ENCODE measurements around the gene SBF1.
A peak's percentile ranks its signal among the peaks of the same experiment; 100 is the strongest.
"Not testable (repeated sequence)": the region's sequence is repeated elsewhere in the genome, so short reads cannot be mapped to it uniquely, and the experiment has no call there.

The SBF1 gene, protein sequence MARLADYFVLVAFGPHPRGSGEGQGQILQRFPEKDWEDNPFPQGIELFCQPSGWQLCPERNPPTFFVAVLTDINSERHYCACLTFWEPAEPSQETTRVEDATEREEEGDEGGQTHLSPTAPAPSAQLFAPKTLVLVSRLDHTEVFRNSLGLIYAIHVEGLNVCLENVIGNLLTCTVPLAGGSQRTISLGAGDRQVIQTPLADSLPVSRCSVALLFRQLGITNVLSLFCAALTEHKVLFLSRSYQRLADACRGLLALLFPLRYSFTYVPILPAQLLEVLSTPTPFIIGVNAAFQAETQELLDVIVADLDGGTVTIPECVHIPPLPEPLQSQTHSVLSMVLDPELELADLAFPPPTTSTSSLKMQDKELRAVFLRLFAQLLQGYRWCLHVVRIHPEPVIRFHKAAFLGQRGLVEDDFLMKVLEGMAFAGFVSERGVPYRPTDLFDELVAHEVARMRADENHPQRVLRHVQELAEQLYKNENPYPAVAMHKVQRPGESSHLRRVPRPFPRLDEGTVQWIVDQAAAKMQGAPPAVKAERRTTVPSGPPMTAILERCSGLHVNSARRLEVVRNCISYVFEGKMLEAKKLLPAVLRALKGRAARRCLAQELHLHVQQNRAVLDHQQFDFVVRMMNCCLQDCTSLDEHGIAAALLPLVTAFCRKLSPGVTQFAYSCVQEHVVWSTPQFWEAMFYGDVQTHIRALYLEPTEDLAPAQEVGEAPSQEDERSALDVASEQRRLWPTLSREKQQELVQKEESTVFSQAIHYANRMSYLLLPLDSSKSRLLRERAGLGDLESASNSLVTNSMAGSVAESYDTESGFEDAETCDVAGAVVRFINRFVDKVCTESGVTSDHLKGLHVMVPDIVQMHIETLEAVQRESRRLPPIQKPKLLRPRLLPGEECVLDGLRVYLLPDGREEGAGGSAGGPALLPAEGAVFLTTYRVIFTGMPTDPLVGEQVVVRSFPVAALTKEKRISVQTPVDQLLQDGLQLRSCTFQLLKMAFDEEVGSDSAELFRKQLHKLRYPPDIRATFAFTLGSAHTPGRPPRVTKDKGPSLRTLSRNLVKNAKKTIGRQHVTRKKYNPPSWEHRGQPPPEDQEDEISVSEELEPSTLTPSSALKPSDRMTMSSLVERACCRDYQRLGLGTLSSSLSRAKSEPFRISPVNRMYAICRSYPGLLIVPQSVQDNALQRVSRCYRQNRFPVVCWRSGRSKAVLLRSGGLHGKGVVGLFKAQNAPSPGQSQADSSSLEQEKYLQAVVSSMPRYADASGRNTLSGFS (N-terminal part only)

DNA sequence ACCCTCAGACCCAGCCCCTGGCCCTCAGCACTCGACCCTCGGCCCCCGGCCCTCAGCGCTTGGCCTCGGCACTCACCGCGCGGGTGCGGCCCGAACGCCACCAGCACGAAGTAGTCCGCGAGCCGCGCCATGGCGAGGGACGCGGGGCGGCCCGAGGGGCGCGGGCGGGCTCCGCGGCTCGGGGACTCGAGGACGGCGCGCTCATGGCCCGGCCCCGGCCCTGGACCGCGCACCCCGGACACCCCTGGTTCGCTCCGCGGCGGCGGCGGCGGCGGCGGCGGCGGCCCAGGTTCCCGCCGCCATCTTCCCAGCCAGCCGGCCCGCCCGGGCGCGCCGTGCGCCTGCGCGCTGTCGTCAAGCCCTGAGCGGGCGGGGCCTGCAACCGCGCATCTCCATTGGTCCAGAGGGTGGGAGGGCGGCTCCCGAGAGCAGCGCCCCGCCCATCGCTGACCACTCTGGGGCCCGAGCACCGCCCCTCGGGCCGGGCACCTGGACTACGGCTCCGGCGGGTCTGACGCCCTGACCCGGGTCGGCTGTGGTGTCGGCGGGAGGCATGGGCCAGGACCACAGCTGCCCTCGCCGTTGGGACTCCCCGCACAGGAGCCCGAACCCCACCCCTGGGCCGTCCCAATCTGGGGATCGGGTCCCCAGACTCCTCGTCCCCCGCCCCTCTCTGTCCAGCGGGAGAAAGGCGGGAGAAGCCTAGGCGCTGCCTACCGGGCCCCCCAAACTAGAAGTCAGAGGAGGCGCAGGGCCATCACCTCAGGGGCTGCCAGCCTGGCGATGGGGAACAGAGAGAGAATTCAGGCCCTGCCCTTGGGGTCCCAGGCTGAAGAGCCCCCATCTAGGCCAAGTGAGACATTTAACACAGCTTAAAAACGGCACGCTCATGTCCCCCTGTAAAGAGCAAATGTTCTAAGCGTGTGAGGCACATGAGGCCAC is at the start of gene SBF1:
Gene SBF1, minus strand, starts transcription at position 326 of the 942 bp plus-strand sequence. Its CDS starts 195 bp downstream, at position 131.
- Histone ChIP-seq H3K9ac (ENCODE audit: low read length) (peak within 1 kb of the TSS; percentile 74), H3K9me3 (ENCODE audit: control insufficient read depth, insufficient read depth, low read depth, low read length) (no peaks in the 10 kb centered on the region), H3K4me3 (ENCODE audit: low read depth, low read length) (peak within 1 kb of the TSS; percentile 73), H3K27me3 (ENCODE audit: control insufficient read depth, insufficient read depth, low read length) (peaks cover 13% of the 10 kb centered on the region), H3K36me3 (ENCODE audit: control insufficient read depth, insufficient read depth, low read length) (0 out of 2 replicates have a peak, but pooled peaks cover 6% of the 10 kb centered on the region), H3K4me1 (ENCODE audit: control insufficient read depth, insufficient read depth, low read length) (peaks cover 35% of the 10 kb centered on the region), H3K27ac (ENCODE audit: low read depth, low read length) (no peak within 1 kb of the TSS)

- H3K4me3 ChIP-seq (ENCODE audit: low read depth, low read length): peak overlapping the region; percentile 91
- peaks cover 6% of the 10 kb centered on the region; the same call in 1 of the 2 replicates for H3K4me1 ChIP-seq (ENCODE audit: control insufficient read depth, insufficient read depth, low read length)
- peaks cover 26% of the 10 kb centered on the region for H3K27me3 ChIP-seq (ENCODE audit: control insufficient read depth, insufficient read depth, low read length)
- no peak overlapping the region for H3K27ac ChIP-seq (ENCODE audit: low read depth, low read length)
- peaks cover 38% of the 10 kb centered on the region for H3K36me3 ChIP-seq (ENCODE audit: control insufficient read depth, insufficient read depth, low read length)
- H3K9ac ChIP-seq (ENCODE audit: low read length): peak overlapping the region; percentile 91
- H3K9me3 ChIP-seq (ENCODE audit: control insufficient read depth, insufficient read depth, low read depth, low read length): no peaks in the 10 kb centered on the region
These were observed 49.2 kb upstream of the SBF1 start for GRCh38 chr22:50523806-50524675.

- H3K4me1 ChIP-seq (ENCODE audit: control insufficient read depth, insufficient read depth, low read length): peaks cover 6% of the 10 kb centered on the region; the same call in 1 of the 2 replicates
- no peaks in the 10 kb centered on the region for H3K9me3 ChIP-seq (ENCODE audit: control insufficient read depth, insufficient read depth, low read depth, low read length)
- no peak overlapping the region for H3K4me3 ChIP-seq (ENCODE audit: low read depth, low read length)
- peaks cover 20% of the 10 kb centered on the region for H3K27me3 ChIP-seq (ENCODE audit: control insufficient read depth, insufficient read depth, low read length)
- no peak overlapping the region for H3K9ac ChIP-seq (ENCODE audit: low read length)
- H3K36me3 ChIP-seq (ENCODE audit: control insufficient read depth, insufficient read depth, low read length): peaks cover 44% of the 10 kb centered on the region
- H3K27ac ChIP-seq (ENCODE audit: low read depth, low read length): no peak overlapping the region
These were observed 48.6 kb upstream of the SBF1 start for GRCh38 chr22:50523458-50523805.

- Histone ChIP-seq H3K4me1 (ENCODE audit: control insufficient read depth, insufficient read depth, low read length) (peaks cover 6% of the 10 kb centered on the region; the same call in 1 of the 2 replicates), H3K9me3 (ENCODE audit: control insufficient read depth, insufficient read depth, low read depth, low read length) (no peaks in the 10 kb centered on the region), H3K36me3 (ENCODE audit: control insufficient read depth, insufficient read depth, low read length) (peaks cover 49% of the 10 kb centered on the region), H3K27ac (ENCODE audit: low read depth, low read length) (no peak overlapping the region), H3K4me3 (ENCODE audit: low read depth, low read length) (no peak overlapping the region), H3K27me3 (ENCODE audit: control insufficient read depth, insufficient read depth, low read length) (peaks cover 15% of the 10 kb centered on the region), H3K9ac (ENCODE audit: low read length) (no peak overlapping the region)
These were observed 48.1 kb upstream of the SBF1 start for GRCh38 chr22:50522806-50523438.

DNA sequence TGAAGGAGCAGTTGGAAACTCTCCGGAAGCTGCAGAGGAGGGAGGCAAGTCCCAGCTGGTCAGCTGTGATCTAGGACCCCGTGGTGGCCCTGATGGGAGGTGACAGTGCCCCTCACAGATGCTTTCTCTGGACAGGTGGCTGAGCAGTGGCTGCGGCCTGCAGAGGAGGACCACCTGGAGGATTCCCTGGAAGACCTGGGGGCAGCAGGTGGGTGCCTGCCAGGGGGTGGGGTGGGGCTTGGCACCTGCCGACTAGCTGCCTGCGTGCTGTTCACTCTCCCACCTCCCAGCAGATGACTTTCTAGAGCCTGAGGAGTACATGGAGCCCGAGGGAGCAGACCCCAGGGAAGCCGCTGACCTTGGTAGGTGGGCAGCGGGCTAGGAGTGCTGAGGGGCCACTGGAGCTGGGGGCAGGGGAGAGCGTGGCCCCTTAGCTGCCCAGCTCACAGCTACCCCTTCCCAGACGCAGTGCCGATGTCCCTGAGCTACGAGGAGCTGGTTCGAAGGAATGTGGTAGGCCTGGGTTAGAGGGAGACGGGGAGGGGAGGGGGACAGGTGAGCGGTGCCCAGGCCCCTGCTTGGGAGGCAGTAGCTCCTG is 47.5 kb upstream of the SBF1 start:
- Histone ChIP-seq H3K4me3 (ENCODE audit: low read depth, low read length) (no peak overlapping the region), H3K36me3 (ENCODE audit: control insufficient read depth, insufficient read depth, low read length) (peaks cover 55% of the 10 kb centered on the region), H3K9ac (ENCODE audit: low read length) (no peak overlapping the region)

GRCh38 chr22:50521710-50522109 is 46.9 kb upstream of the SBF1 start:
- Histone ChIP-seq H3K27ac (ENCODE audit: low read depth, low read length) (no peak overlapping the region), H3K4me1 (ENCODE audit: control insufficient read depth, insufficient read depth, low read length) (peaks cover 3% of the 10 kb centered on the region; the same call in 1 of the 2 replicates), H3K9me3 (ENCODE audit: control insufficient read depth, insufficient read depth, low read depth, low read length) (no peaks in the 10 kb centered on the region), H3K27me3 (ENCODE audit: control insufficient read depth, insufficient read depth, low read length) (peaks cover 3% of the 10 kb centered on the region; the same call in 1 of the 2 replicates), H3K9ac (ENCODE audit: low read length) (no peak overlapping the region), H3K36me3 (ENCODE audit: control insufficient read depth, insufficient read depth, low read length) (peaks cover 60% of the 10 kb centered on the region), H3K4me3 (ENCODE audit: low read depth, low read length) (no peak overlapping the region)

More for the DNA sequence above, 47.5 kb upstream of the SBF1 start:
- Histone ChIP-seq H3K4me1 (ENCODE audit: control insufficient read depth, insufficient read depth, low read length) (peaks cover 6% of the 10 kb centered on the region; the same call in 1 of the 2 replicates), H3K27me3 (ENCODE audit: control insufficient read depth, insufficient read depth, low read length) (peaks cover 8% of the 10 kb centered on the region), H3K27ac (ENCODE audit: low read depth, low read length) (no peak overlapping the region), H3K9me3 (ENCODE audit: control insufficient read depth, insufficient read depth, low read depth, low read length) (no peaks in the 10 kb centered on the region)

DNA sequence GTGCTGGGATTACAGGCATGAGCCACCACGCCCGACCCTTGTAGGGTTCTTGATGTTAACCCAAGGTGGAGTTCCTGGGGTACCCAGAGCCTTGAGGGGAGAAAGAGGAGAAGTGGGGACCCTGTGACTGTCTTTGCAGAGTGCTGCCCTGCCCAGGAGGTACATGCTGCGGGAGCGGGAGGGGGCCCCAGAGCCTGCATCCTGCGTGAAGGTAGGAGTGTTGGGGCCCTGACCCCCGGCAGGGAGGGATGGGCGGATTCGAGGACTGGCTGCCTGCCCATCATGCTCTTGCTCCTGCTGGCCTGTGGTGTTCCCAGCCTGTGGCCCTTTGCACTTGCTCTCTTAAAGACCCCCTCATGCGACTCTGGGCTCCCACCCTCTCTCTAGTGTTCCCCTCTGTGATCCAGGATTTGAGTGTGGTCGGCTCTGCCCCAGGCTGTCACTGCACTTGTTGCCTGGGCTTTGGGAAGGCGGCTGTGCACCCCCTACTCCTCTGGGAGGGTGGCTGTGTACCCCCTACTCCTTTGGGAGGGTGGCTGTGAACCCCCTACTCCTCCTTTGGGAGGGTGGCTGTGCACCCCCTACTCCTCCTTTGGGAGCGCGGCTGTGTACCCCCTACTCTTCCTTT is 46.1 kb upstream of the SBF1 start:
- H3K27ac ChIP-seq (ENCODE audit: low read depth, low read length): no peak overlapping the region
- H3K27me3 ChIP-seq (ENCODE audit: control insufficient read depth, insufficient read depth, low read length): no peaks in the 10 kb centered on the region
- no peaks in the 10 kb centered on the region for H3K4me1 ChIP-seq (ENCODE audit: control insufficient read depth, insufficient read depth, low read length)
- no peak overlapping the region for H3K9ac ChIP-seq (ENCODE audit: low read length)
- H3K36me3 ChIP-seq (ENCODE audit: control insufficient read depth, insufficient read depth, low read length): peaks cover 66% of the 10 kb centered on the region
- H3K9me3 ChIP-seq (ENCODE audit: control insufficient read depth, insufficient read depth, low read depth, low read length): no peaks in the 10 kb centered on the region
- H3K4me3 ChIP-seq (ENCODE audit: low read depth, low read length): no peak overlapping the region

DNA sequence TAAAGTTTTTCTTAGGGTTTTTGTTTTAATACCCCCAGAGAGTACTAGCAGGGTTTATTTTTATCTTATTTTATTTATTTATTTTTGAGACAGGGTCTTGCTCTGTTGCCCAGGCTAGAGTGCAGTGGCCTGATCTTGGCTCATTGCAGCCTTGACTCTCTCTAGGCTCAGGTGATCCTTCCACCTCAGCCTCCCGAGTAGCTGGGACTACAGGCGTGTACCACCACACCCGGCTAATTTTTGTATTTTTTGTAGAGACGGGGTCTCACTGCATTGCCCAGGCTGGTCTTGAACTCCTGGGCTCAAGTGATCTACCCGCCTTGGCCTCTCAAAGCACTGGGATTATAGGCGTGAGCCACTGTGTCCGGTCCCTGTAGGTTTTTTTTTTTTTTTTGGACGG is 45.3 kb upstream of the SBF1 start:
- not testable (repeated sequence) for H3K4me3 ChIP-seq (ENCODE audit: low read depth, low read length); H3K9me3 ChIP-seq (ENCODE audit: control insufficient read depth, insufficient read depth, low read depth, low read length); H3K9ac ChIP-seq (ENCODE audit: low read length); H3K27me3 ChIP-seq (ENCODE audit: control insufficient read depth, insufficient read depth, low read length); H3K4me1 ChIP-seq (ENCODE audit: control insufficient read depth, insufficient read depth, low read length); H3K27ac ChIP-seq (ENCODE audit: low read depth, low read length)
- H3K36me3 ChIP-seq (ENCODE audit: control insufficient read depth, insufficient read depth, low read length): peaks cover 66% of the 10 kb centered on the region
